Measurements from ENCODE around the gene CASP8AP2. TPM values are rescaled to one million over a fixed set of nuclear protein-coding genes. Genes with fewer than 3 reads are reported as not detected.
"Not testable (repeated sequence)": the region's sequence is repeated elsewhere in the genome, so short reads cannot be mapped to it uniquely, and the experiment has no call there.

CASP8AP2 gene
- total RNA-seq, 2 donors from 2014 or later = 13.9 to 23.8 TPM

- no peak for ATAC-seq (ENCODE audit: insufficient number of reproducible peaks, low FRiP score, low read depth)
- no peaks in the 10 kb centered on the region for H3K4me1 ChIP-seq (ENCODE audit: control insufficient read depth in 1 of 2, low read depth in 2 of 2)
- no peak overlapping the region for H3K27ac ChIP-seq
- no peak for DNase-seq (ENCODE audit: low spot score)
- H3K27me3 ChIP-seq (replicated peaks; ENCODE audit: insufficient read depth) = no peaks in the 10 kb centered on the region
- TF ChIP-seq CTCF (IDR thresholded peaks at IDR 0.05) = no peak
- H3K36me3 ChIP-seq = no peaks in the 10 kb centered on the region
- H3K9me3 ChIP-seq = no peaks in the 10 kb centered on the region
- no peak overlapping the region for H3K4me3 ChIP-seq
Observed at GRCh38 chr6:89803271-89803670, 26.4 kb upstream of the CASP8AP2 start.

DNA sequence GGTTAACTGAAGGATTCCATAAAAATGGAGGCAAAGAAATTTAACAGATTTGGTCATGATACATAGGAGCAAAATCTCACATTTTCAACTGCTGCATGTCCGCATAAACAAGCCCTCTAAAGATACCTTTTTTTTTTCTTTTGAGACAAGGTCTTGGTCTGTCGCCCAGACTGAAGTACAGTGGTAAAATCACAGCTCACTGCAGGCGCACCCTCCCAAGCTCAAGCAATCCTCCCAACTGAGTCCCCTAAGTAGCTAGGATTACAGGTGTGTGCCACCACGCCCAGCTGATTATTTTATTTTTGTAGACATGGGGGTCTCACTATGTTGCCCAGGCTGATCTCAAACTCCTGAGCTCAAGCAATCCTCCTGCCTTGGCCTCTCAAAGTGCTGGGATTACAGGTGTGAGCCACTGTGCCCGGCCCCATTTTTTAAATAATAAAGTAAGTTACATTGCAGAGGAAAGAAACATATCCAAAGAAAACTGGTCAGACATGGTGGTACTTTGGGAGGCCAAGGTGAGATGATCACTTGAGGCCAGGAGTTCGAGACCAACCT lies 23.8 kb upstream of the CASP8AP2 start:
- Histone ChIP-seq H3K9me3 (no peaks in the 10 kb centered on the region), H3K4me3 (no peak overlapping the region), H3K27ac (no peak overlapping the region), H3K36me3 (no peaks in the 10 kb centered on the region), H3K4me1 (ENCODE audit: control insufficient read depth in 1 of 2, low read depth in 2 of 2) (no peaks in the 10 kb centered on the region), H3K27me3 (replicated peaks; ENCODE audit: insufficient read depth) (no peaks in the 10 kb centered on the region)
- no peak for TF ChIP-seq CTCF (IDR thresholded peaks at IDR 0.05)
- no peak for DNase-seq (ENCODE audit: low spot score)
- no peak for ATAC-seq (ENCODE audit: insufficient number of reproducible peaks, low FRiP score, low read depth)

GRCh38 chr6:89807581-89807980 lies 22.1 kb upstream of the CASP8AP2 start:
- H3K9me3 ChIP-seq = no peaks in the 10 kb centered on the region
- H3K27me3 ChIP-seq (replicated peaks; ENCODE audit: insufficient read depth) = no peaks in the 10 kb centered on the region
- no peak overlapping the region for H3K27ac ChIP-seq
- ATAC-seq (ENCODE audit: insufficient number of reproducible peaks, low FRiP score, low read depth) (no peak), DNase-seq (ENCODE audit: low spot score) (no peak)
- no peak for TF ChIP-seq CTCF (IDR thresholded peaks at IDR 0.05)
- H3K36me3 ChIP-seq = no peaks in the 10 kb centered on the region
- no peaks in the 10 kb centered on the region for H3K4me1 ChIP-seq (ENCODE audit: control insufficient read depth in 1 of 2, low read depth in 2 of 2)
- H3K4me3 ChIP-seq = no peak overlapping the region

- H3K36me3 ChIP-seq; H3K4me3 ChIP-seq; H3K4me1 ChIP-seq (ENCODE audit: control insufficient read depth in 1 of 2, low read depth in 2 of 2); H3K9me3 ChIP-seq; ATAC-seq (ENCODE audit: insufficient number of reproducible peaks, low FRiP score, low read depth); H3K27me3 ChIP-seq (replicated peaks; ENCODE audit: insufficient read depth); H3K27ac ChIP-seq; DNase-seq (ENCODE audit: low spot score): not testable (repeated sequence)
Observed at GRCh38 chr6:89813422-89813821, 16.3 kb upstream of the CASP8AP2 start.

GRCh38 chr6:89817481-89817880 lies 12.2 kb upstream of the CASP8AP2 start:
- ATAC-seq (ENCODE audit: insufficient number of reproducible peaks, low FRiP score, low read depth) = no peak
- Histone ChIP-seq H3K4me1 (ENCODE audit: control insufficient read depth in 1 of 2, low read depth in 2 of 2) (peaks cover 10 to 21% of the 10 kb centered on the region in 2 donors), H3K4me3 (no peak overlapping the region), H3K27ac (no peak overlapping the region), H3K27me3 (replicated peaks; ENCODE audit: insufficient read depth) (no peaks in the 10 kb centered on the region), H3K36me3 (no peaks in the 10 kb centered on the region), H3K9me3 (no peaks in the 10 kb centered on the region)
- TF ChIP-seq CTCF (IDR thresholded peaks at IDR 0.05) = no peak
- DNase-seq (ENCODE audit: low spot score) = no peak

DNA sequence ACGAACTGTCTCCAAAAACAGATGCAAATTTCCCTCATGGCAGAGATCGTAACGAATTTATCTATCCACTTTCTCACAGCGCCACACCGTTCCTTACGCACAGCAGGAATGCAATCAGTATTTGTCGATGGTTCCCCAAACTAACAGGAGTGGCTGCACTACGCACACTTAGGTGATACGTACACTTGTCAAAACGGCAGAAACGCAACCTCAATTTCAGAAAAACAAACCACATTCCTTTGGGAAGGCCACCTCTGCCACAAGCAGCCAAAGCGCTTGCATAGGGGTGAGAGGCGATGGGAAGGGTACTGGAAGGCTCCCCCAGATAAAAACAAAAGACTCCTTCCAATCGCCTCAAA lies 10.7 kb upstream of the CASP8AP2 start:
- peaks cover 10 to 21% of the 10 kb centered on the region in 2 donors for H3K4me1 ChIP-seq (ENCODE audit: control insufficient read depth in 1 of 2, low read depth in 2 of 2)
- no peaks in the 10 kb centered on the region for H3K36me3 ChIP-seq
- peak overlapping the region; percentile 60 to 76 for H3K27ac ChIP-seq
- no peak for TF ChIP-seq CTCF (IDR thresholded peaks at IDR 0.05)
- H3K4me3 ChIP-seq = peak overlapping the region; percentile 70
- no peaks in the 10 kb centered on the region for H3K27me3 ChIP-seq (replicated peaks; ENCODE audit: insufficient read depth)
- H3K9me3 ChIP-seq = no peaks in the 10 kb centered on the region
- DNase-seq (ENCODE audit: low spot score) (no peak), ATAC-seq (ENCODE audit: insufficient number of reproducible peaks, low FRiP score, low read depth) (no peak)

Data from thoracic aorta (tissue), 2 donors.